C4-2B (cell line): ENCODE measurements around the gene GFM1.

Source experiments
- CTCF ChIP-seq: fragments of 450-650 bp; conservative IDR thresholded peaks from 2 replicates; pipeline ENCODE4 v1.5.1; 2017; ENCODE audit warnings: mild to moderate bottlenecking
- ZFX ChIP-seq: fragments of 450-650 bp; IDR thresholded peaks from 2 replicates; pipeline ENCODE4 v1.6.1; 2017

DNA sequence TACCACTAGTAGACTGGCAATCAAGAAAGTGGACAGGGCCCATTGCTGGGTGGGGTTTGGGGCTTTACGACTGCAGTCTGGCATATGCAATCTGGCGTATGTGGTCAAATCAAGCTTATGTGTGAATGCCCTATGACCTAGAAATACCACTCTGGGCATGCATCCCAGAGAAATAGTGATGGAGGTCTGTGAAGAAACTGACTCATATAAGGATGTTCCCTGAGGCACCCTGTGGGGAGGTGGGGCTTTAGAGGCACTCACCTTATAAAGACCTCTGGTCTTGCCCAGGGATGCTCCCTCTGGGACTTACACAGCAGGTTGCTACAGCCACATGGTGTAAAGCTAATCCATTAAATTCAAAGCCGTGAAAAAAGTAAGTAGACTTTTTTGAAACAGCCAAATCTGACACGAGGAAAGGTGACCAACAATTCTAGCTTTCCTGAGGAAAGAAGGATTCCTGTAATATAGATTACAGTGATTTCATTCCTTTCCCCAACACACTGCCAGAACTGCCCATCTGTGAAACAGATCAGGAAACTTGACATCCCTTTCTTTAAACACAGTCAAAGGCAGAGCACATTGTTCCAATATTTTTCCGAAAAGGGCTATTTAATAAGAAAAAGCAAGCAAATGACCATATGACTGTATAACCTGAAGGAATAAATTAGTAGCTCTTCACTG, 74.3 kb downstream of the GFM1 start:
- TF ChIP-seq CTCF (no peak), ZFX (no peak)
